ENCODE measurements around the gene MRPS25. TPM values are rescaled to one million over a fixed set of nuclear protein-coding genes. Genes with fewer than 3 reads are reported as not detected.

MRPS25 gene
- total RNA-seq, 1 experiment from 2014 or later: 69.7 TPM

- TF ChIP-seq AFF4 (CRISPR knock-in tag; IDR thresholded peaks at IDR 0.05; ENCODE audit: borderline replicate concordance) (no peak), FOXP1 (CRISPR knock-in tag; IDR thresholded peaks at IDR 0.05; ENCODE audit: borderline replicate concordance) (no peak), JAZF1 (CRISPR knock-in tag; IDR thresholded peaks at IDR 0.05) (no peak), IRF1 (CRISPR knock-in tag; IDR thresholded peaks at IDR 0.05) (no peak), USF1 (CRISPR knock-in tag; IDR thresholded peaks at IDR 0.05) (no peak), STAT6 (CRISPR knock-in tag; conservative IDR thresholded peaks at IDR 0.05; ENCODE audit: low read depth) (no peak), TCF7 (CRISPR knock-in tag; IDR thresholded peaks at IDR 0.05; ENCODE audit: low read depth) (no peak), MXD4 (CRISPR knock-in tag; IDR thresholded peaks at IDR 0.05; ENCODE audit: borderline replicate concordance) (no peak), ERG (CRISPR knock-in tag; IDR thresholded peaks at IDR 0.05) (no peak)
- TF ChIP-seq, protein P1, sequence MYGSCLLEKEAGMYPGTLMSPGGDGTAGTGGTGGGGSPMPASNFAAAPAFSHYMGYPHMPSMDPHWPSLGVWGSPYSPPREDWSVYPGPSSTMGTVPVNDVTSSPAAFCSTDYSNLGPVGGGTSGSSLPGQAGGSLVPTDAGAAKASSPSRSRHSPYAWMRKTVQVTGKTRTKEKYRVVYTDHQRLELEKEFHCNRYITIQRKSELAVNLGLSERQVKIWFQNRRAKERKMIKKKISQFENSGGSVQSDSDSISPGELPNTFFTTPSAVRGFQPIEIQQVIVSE (CRISPR knock-in tag; IDR thresholded peaks at IDR 0.05; ENCODE audit: borderline replicate concordance): no peak
- TF ChIP-seq, protein P2, sequence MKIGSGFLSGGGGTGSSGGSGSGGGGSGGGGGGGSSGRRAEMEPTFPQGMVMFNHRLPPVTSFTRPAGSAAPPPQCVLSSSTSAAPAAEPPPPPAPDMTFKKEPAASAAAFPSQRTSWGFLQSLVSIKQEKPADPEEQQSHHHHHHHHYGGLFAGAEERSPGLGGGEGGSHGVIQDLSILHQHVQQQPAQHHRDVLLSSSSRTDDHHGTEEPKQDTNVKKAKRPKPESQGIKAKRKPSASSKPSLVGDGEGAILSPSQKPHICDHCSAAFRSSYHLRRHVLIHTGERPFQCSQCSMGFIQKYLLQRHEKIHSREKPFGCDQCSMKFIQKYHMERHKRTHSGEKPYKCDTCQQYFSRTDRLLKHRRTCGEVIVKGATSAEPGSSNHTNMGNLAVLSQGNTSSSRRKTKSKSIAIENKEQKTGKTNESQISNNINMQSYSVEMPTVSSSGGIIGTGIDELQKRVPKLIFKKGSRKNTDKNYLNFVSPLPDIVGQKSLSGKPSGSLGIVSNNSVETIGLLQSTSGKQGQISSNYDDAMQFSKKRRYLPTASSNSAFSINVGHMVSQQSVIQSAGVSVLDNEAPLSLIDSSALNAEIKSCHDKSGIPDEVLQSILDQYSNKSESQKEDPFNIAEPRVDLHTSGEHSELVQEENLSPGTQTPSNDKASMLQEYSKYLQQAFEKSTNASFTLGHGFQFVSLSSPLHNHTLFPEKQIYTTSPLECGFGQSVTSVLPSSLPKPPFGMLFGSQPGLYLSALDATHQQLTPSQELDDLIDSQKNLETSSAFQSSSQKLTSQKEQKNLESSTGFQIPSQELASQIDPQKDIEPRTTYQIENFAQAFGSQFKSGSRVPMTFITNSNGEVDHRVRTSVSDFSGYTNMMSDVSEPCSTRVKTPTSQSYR (CRISPR knock-in tag; IDR thresholded peaks at IDR 0.05): no peak
- TF ChIP-seq, protein P3, sequence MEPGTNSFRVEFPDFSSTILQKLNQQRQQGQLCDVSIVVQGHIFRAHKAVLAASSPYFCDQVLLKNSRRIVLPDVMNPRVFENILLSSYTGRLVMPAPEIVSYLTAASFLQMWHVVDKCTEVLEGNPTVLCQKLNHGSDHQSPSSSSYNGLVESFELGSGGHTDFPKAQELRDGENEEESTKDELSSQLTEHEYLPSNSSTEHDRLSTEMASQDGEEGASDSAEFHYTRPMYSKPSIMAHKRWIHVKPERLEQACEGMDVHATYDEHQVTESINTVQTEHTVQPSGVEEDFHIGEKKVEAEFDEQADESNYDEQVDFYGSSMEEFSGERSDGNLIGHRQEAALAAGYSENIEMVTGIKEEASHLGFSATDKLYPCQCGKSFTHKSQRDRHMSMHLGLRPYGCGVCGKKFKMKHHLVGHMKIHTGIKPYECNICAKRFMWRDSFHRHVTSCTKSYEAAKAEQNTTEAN (CRISPR knock-in tag; IDR thresholded peaks at IDR 0.05): no peak
- TF ChIP-seq, protein P4, sequence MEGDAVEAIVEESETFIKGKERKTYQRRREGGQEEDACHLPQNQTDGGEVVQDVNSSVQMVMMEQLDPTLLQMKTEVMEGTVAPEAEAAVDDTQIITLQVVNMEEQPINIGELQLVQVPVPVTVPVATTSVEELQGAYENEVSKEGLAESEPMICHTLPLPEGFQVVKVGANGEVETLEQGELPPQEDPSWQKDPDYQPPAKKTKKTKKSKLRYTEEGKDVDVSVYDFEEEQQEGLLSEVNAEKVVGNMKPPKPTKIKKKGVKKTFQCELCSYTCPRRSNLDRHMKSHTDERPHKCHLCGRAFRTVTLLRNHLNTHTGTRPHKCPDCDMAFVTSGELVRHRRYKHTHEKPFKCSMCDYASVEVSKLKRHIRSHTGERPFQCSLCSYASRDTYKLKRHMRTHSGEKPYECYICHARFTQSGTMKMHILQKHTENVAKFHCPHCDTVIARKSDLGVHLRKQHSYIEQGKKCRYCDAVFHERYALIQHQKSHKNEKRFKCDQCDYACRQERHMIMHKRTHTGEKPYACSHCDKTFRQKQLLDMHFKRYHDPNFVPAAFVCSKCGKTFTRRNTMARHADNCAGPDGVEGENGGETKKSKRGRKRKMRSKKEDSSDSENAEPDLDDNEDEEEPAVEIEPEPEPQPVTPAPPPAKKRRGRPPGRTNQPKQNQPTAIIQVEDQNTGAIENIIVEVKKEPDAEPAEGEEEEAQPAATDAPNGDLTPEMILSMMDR (IDR thresholded peaks at IDR 0.05): no peak
Observed at GRCh38 chr3:15040844-15041243, 24.3 kb downstream of the MRPS25 start (continued).
